ENCODE measurements around the gene OSBP.
A peak's percentile ranks its signal among the peaks of the same experiment; 100 is the strongest.

Gene OSBP

DNA sequence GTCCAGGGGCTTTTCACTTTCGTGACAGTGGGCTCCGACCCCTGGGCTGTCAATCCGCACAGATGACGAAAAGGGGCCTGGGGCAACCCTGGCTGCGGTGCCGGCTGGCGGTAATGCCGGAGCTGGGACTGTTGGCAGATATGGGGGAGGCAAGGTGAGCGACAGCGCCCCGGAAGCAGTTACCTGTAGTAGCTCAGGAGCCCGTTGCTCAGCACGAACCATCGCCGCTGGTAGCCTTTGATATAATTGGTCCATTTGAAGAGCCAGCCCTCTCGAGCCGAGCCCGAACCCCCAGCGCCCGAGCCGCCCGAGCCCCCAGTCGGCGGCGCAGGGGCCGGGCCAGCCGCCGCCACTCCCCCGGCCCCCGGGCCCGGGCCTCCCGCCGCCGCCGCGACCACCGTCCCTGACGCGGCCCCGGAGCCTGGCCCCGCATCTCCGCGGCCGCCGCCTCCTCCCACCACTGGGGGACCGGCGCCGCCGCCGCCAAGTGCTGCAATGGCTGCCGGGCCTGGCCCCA is 396 bp downstream of the OSBP start:
- Histone ChIP-seq H3K4ac (ENCODE audit: low read depth in 1 of 2, low read length in 2 of 2) (peak overlapping the region; percentile 81 to 96), H2BK15ac (ENCODE audit: low read depth, poor library complexity, severe bottlenecking) (peak overlapping the region; percentile 94), H4K8ac (ENCODE audit: low read length) (peak overlapping the region; percentile 90), H3K18ac (ENCODE audit: low read depth in 1 of 2, low read length in 2 of 2) (peak overlapping the region; percentile 99), H3K9me3 (ENCODE audit: control insufficient read depth, low read length) (no peaks in the 10 kb centered on the region), H3K9ac (ENCODE audit: low read length) (peak overlapping the region; percentile 93), H3K14ac (ENCODE audit: low read length in 2 of 2) (peak overlapping the region; percentile 86 to 98), H2AK5ac (ENCODE audit: low read length, severe bottlenecking) (no peak overlapping the region), H2AFZ (ENCODE audit: low read depth, low read length) (peak overlapping the region; percentile 99), H2BK120ac (ENCODE audit: low read depth, low read length) (peak overlapping the region; percentile 85), H3K4me2 (ENCODE audit: low read length, poor library complexity, severe bottlenecking) (peak overlapping the region; percentile 97), H3K23ac (ENCODE audit: low read length in 2 of 2) (peak overlapping the region in 1 of 2 experiments; percentile 97), H3K79me1 (replicated peaks; ENCODE audit: low read length, poor library complexity, severe bottlenecking) (peaks cover 9% of the 10 kb centered on the region), H3K4me1 (ENCODE audit: control insufficient read depth, insufficient read depth, low read depth, low read length) (peaks cover 7% of the 10 kb centered on the region), H3K27ac (ENCODE audit: low read length, poor library complexity, severe bottlenecking) (no peak overlapping the region), H2BK12ac (ENCODE audit: low read length in 2 of 2) (peak overlapping the region in 1 of 2 experiments; percentile 77), H3K36me3 (ENCODE audit: control insufficient read depth in 1 of 2, insufficient read depth in 2 of 2, low read depth in 1 of 2, low read length in 2 of 2) (peaks cover 8 to 15% of the 10 kb centered on the region in 2 experiments), H3K4me3 (ENCODE audit: insufficient read depth in 1 of 2, low read depth in 1 of 2, low read length in 2 of 2) (peak overlapping the region; percentile 89 to 97), H4K91ac (ENCODE audit: low read length) (peak overlapping the region; percentile 68), H3K27me3 (ENCODE audit: control insufficient read depth in 1 of 2, insufficient read depth in 1 of 2, low read length in 2 of 2) (no peaks in the 10 kb centered on the region), H2BK5ac (ENCODE audit: low read depth, low read length, poor library complexity, severe bottlenecking) (peak overlapping the region; percentile 89)
- DNase-seq: peak; percentile 21
- WGBS: 1% methylated on average over 41 of the region's 51 CpGs

DNA sequence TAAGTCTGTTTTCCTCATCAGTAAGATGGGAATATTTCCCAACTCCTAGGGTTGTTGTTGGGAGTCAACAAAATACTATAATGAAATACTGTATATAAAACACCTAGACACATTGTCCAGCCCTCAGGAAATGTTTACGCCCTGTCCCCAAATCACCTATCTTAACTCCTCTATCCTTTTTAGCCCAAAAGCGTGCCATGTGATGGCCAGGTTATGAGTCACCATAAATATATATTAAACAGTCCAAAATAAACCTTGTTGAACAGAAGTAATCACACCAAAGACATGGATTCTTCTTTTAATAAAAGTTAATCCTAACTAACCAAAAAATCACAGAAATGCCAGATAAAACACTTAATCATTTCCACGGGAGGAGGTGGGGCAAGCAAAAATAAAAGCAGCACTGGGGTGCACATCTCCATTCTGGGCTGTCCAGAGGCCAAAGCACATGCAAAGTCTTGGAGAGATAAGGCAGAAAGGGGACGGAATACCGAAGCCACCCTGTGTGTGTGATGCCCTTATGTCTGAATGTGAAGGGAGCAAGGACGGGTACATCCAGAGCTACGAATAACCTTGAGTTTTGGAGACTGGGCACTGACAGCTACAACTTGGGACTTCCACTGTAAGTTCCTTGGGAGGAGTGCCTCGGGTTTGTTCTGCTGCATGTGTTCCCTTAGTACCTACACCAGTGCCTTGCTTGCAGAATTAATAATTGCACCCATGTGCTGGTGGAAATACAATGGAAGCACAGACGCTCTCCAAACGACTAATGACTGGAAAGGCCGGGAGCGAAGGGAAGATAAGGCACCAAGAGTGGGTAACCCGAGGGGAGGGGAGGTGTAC is 1.1 kb downstream of the OSBP start:
- Histone ChIP-seq H3K27ac (ENCODE audit: low read length, poor library complexity, severe bottlenecking) (no peak overlapping the region), H2AFZ (ENCODE audit: low read depth, low read length) (no peak overlapping the region), H2BK12ac (ENCODE audit: low read length in 2 of 2) (no peak overlapping the region), H2AK5ac (ENCODE audit: low read length, severe bottlenecking) (no peak overlapping the region), H3K9ac (ENCODE audit: low read length) (peak overlapping the region; percentile 93), H3K36me3 (ENCODE audit: control insufficient read depth in 1 of 2, insufficient read depth in 2 of 2, low read depth in 1 of 2, low read length in 2 of 2) (peaks cover 11 to 22% of the 10 kb centered on the region in 2 experiments), H2BK5ac (ENCODE audit: low read depth, low read length, poor library complexity, severe bottlenecking) (peak overlapping the region; percentile 70), H3K9me3 (ENCODE audit: control insufficient read depth, low read length) (no peaks in the 10 kb centered on the region), H4K91ac (ENCODE audit: low read length) (peak overlapping the region; percentile 15), H3K4ac (ENCODE audit: low read depth in 1 of 2, low read length in 2 of 2) (peak overlapping the region in 1 of 2 experiments; percentile 81), H4K8ac (ENCODE audit: low read length) (no peak overlapping the region), H3K4me1 (ENCODE audit: control insufficient read depth, insufficient read depth, low read depth, low read length) (peaks cover 7% of the 10 kb centered on the region), H3K14ac (ENCODE audit: low read length in 2 of 2) (peak overlapping the region in 1 of 2 experiments; percentile 95), H3K27me3 (ENCODE audit: control insufficient read depth in 1 of 2, insufficient read depth in 1 of 2, low read length in 2 of 2) (no peaks in the 10 kb centered on the region), H3K18ac (ENCODE audit: low read depth in 1 of 2, low read length in 2 of 2) (peak overlapping the region; percentile 99), H3K4me2 (ENCODE audit: low read length, poor library complexity, severe bottlenecking) (peak overlapping the region; percentile 97), H2BK120ac (ENCODE audit: low read depth, low read length) (no peak overlapping the region), H3K23ac (ENCODE audit: low read length in 2 of 2) (peak overlapping the region in 1 of 2 experiments; percentile 97), H2BK15ac (ENCODE audit: low read depth, poor library complexity, severe bottlenecking) (no peak overlapping the region), H3K79me1 (replicated peaks; ENCODE audit: low read length, poor library complexity, severe bottlenecking) (peaks cover 12% of the 10 kb centered on the region), H3K4me3 (ENCODE audit: insufficient read depth in 1 of 2, low read depth in 1 of 2, low read length in 2 of 2) (peak overlapping the region; percentile 89 to 97)
- peak; percentile 7 for DNase-seq
- WGBS: 24% methylated on average over 13 of the region's 13 CpGs

DNA sequence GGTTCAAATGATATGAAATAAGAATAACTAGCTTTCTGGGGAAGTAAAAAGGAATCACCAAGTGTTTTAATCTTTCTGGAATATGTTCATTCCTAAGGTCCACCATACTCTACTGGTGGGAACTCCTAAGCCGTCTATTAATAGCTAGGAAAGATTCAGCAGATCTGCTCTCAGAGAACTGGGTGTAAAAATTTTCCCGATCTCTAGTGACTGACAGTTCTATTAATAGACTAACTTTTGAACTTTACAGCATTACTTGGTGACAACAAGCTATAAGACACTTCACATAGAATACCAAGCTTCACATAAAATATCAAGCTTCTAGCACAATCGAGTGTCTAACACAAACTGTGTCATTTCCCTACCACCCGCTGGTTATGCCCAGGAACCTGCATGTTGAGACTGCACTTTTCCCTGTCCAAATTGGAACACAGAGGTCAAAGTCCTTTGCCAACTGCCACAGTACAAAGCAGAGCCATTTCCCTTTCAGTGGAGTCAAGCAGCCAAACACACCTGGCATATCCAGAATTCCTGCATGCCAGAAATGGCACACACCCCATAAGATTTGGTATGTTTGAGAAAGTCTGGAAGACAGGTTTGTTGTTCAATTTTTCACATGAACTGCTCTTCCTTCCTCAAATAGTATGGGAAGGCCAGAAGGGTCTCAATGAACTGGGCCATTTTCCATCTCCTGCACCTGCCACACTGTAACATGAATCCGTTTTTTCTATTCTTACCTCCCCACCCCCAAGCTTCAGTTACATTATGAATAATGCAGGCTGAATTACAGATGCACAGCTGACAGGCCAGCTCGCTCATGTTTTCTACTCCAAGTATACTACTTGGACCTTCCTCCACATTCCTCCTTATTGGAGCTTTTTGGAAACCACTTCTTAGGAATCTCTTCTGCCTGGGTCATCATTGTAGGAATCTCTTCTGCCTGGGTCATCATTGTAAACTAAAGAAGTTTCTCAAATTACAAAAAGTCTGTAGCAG is 3.7 kb downstream of the OSBP start:
- H4K8ac ChIP-seq (ENCODE audit: low read length): no peak overlapping the region
- peaks cover 7% of the 10 kb centered on the region for H3K4me1 ChIP-seq (ENCODE audit: control insufficient read depth, insufficient read depth, low read depth, low read length)
- H3K9me3 ChIP-seq (ENCODE audit: control insufficient read depth, low read length): no peaks in the 10 kb centered on the region
- no peak overlapping the region for H2BK5ac ChIP-seq (ENCODE audit: low read depth, low read length, poor library complexity, severe bottlenecking)
- no peak overlapping the region for H2BK12ac ChIP-seq (ENCODE audit: low read length in 2 of 2)
- peak overlapping the region; percentile 22 for H2AK5ac ChIP-seq (ENCODE audit: low read length, severe bottlenecking)
- peak overlapping the region; percentile 93 for H3K9ac ChIP-seq (ENCODE audit: low read length)
- no peak overlapping the region for H3K14ac ChIP-seq (ENCODE audit: low read length in 2 of 2)
- H3K27ac ChIP-seq (ENCODE audit: low read length, poor library complexity, severe bottlenecking): no peak overlapping the region
- H3K36me3 ChIP-seq (ENCODE audit: control insufficient read depth in 1 of 2, insufficient read depth in 2 of 2, low read depth in 1 of 2, low read length in 2 of 2): peaks cover 20 to 48% of the 10 kb centered on the region in 2 experiments
- peak overlapping the region in 1 of 2 experiments; percentile 23 for H3K4me3 ChIP-seq (ENCODE audit: insufficient read depth in 1 of 2, low read depth in 1 of 2, low read length in 2 of 2)
- H2BK120ac ChIP-seq (ENCODE audit: low read depth, low read length): no peak overlapping the region
- no peak overlapping the region for H4K91ac ChIP-seq (ENCODE audit: low read length)
- H3K79me1 ChIP-seq (replicated peaks; ENCODE audit: low read length, poor library complexity, severe bottlenecking): peaks cover 21% of the 10 kb centered on the region
- peak; percentile 9 for DNase-seq
- no peak overlapping the region for H2AFZ ChIP-seq (ENCODE audit: low read depth, low read length)
- no peak overlapping the region for H2BK15ac ChIP-seq (ENCODE audit: low read depth, poor library complexity, severe bottlenecking)
- H3K18ac ChIP-seq (ENCODE audit: low read depth in 1 of 2, low read length in 2 of 2): no peak overlapping the region
- H3K23ac ChIP-seq (ENCODE audit: low read length in 2 of 2): no peak overlapping the region
- WGBS: 96% methylated on average over 6 of the region's 6 CpGs
- H3K4ac ChIP-seq (ENCODE audit: low read depth in 1 of 2, low read length in 2 of 2): peak overlapping the region in 1 of 2 experiments; percentile 80
- no peak overlapping the region for H3K4me2 ChIP-seq (ENCODE audit: low read length, poor library complexity, severe bottlenecking)
- no peaks in the 10 kb centered on the region for H3K27me3 ChIP-seq (ENCODE audit: control insufficient read depth in 1 of 2, insufficient read depth in 1 of 2, low read length in 2 of 2)

All from mesenchymal stem cell (in vitro differentiated cells and primary cell).